SU-DHL-6 (cell line): ENCODE results near the gene PTPRE.

Source experiments
- H2AFZ ChIP-seq: fragments of 200-600 bp; sonication (generic); 2 replicates; pipeline ENCODE4 v1.6.1; 2014; ENCODE audit warnings: low read depth, mild to moderate bottlenecking, moderate library complexity, mixed read lengths, antibody characterized with exemption, low read length; ENCODE audit not compliant: severe bottlenecking
- H3F3A ChIP-seq: fragments of 200-600 bp; shearing (Covaris generic); 2 replicates; pipeline ENCODE4 v1.6.0; 2016; ENCODE audit warnings: antibody characterized with exemption, mild to moderate bottlenecking; ENCODE audit not compliant: insufficient read depth
- H3K27ac ChIP-seq: fragments of 200-600 bp; sonication (generic); 2 replicates; pipeline ENCODE4 v1.5.1; 2016; ENCODE audit warnings: low read depth, mild to moderate bottlenecking, low read length, moderate library complexity, mixed read lengths
- H3K27me3 ChIP-seq: fragments of 200-600 bp; sonication (generic), shearing (Covaris generic); 2 replicates; pipeline ENCODE4 v1.6.0; 2014; ENCODE audit warnings: mild to moderate bottlenecking, low read length
- H3K36me3 ChIP-seq: fragments of 200-600 bp; sonication (generic); 2 replicates; pipeline ENCODE4 v1.6.1; 2014; ENCODE audit warnings: mild to moderate bottlenecking, low read length, mixed read lengths
- H3K4me2 ChIP-seq: fragments of 300-600, 200-600 bp; shearing (Covaris generic), sonication (generic); 2 replicates; pipeline ENCODE4 v1.6.0; 2014; ENCODE audit warnings: low read length, low read depth, mild to moderate bottlenecking; ENCODE audit not compliant: poor library complexity, severe bottlenecking
- H3K4me3 ChIP-seq: fragments of 200-600 bp; sonication (generic); 2 replicates; pipeline ENCODE4 v1.5.1; 2014; ENCODE audit warnings: antibody characterized with exemption, low read length, mild to moderate bottlenecking, mixed read lengths; ENCODE audit not compliant: insufficient read depth, poor library complexity, severe bottlenecking
- H3K79me2 ChIP-seq: fragments of 200-600 bp; sonication (generic); 2 replicates; pipeline ENCODE4 v1.6.1; 2014; ENCODE audit warnings: mild to moderate bottlenecking, low read length, moderate library complexity; ENCODE audit not compliant: insufficient read depth
- H3K9ac ChIP-seq: fragments of 200-600 bp; sonication (generic); 2 replicates; pipeline ENCODE4 v1.7.0; 2014; ENCODE audit warnings: mild to moderate bottlenecking, low read length
- H3K9me2 ChIP-seq: fragments of 200-600 bp; sonication (generic); replicated peaks from 2 replicates; pipeline ENCODE4 v1.6.1; 2014; ENCODE audit warnings: low read length; ENCODE audit not compliant: insufficient read depth
- H3K9me3 ChIP-seq: fragments of 200-600 bp; sonication (generic); 2 replicates; pipeline ENCODE4 v1.6.1; 2014; ENCODE audit warnings: low read length, mixed read lengths; ENCODE audit not compliant: insufficient read depth
- H4K20me1 ChIP-seq: fragments of 200-600 bp; sonication (generic); 2 replicates; pipeline ENCODE4 v1.6.1; 2014; ENCODE audit warnings: low read depth, mild to moderate bottlenecking, antibody characterized with exemption, low read length, moderate library complexity, mixed read lengths
- CTCF ChIP-seq: fragments of 200-600 bp; sonication (generic); IDR thresholded peaks from one replicate; pipeline ENCODE4 v1.5.1; 2017; ENCODE audit warnings: antibody characterized with exemption, mild to moderate bottlenecking, low read length, moderate library complexity; ENCODE audit not compliant: insufficient read depth, poor library complexity, severe bottlenecking
- EZH2phosphoT487 ChIP-seq: fragments of 200-600 bp; sonication (generic), shearing (Covaris generic); conservative IDR thresholded peaks from 2 replicates; pipeline ENCODE4 v1.6.1; 2018; ENCODE audit warnings: mild to moderate bottlenecking, antibody characterized with exemption, low read length, moderate library complexity, mixed read lengths

Gene PTPRE

DNA sequence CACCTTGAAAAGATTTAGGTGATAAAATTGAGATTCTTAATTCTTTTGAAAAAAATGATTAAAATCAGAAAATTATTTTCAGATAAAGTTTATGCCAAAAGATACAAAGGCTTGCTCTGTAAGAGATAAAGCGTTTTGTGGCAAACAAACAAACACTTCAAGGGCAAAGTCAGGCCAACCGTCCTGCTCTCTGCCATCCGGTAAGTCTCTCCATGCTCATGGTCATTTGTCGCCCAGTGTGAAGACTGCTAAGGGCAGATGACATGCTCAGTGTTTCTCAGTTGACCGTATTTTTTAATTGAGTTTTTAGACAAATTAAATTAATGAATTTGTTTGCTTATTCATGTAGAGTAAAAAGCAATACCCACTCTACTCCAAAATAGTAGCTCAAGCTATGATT, 60.0 kb downstream of the PTPRE start:
- no peak overlapping the region for H3K4me3 ChIP-seq
- H3K79me2 ChIP-seq, result no peaks in the 10 kb centered on the region
- no peaks in the 10 kb centered on the region for H3F3A ChIP-seq
- no peaks in the 10 kb centered on the region for H3K27me3 ChIP-seq
- H4K20me1 ChIP-seq, result no peaks in the 10 kb centered on the region
- H3K9me3 ChIP-seq, result no peaks in the 10 kb centered on the region
- H3K4me2 ChIP-seq, result no peak overlapping the region
- no peak overlapping the region for H3K9ac ChIP-seq
- H3K36me3 ChIP-seq, result no peaks in the 10 kb centered on the region
- no peak overlapping the region for H3K27ac ChIP-seq
- no peak for TF ChIP-seq CTCF
- no peak for TF ChIP-seq EZH2phosphoT487
- H3K9me2 ChIP-seq, result no peaks in the 10 kb centered on the region
- H2AFZ ChIP-seq, result no peak overlapping the region

GRCh38 chr10:127968027-127968441, 61.1 kb downstream of the PTPRE start:
- no peaks in the 10 kb centered on the region for H3F3A ChIP-seq
- TF ChIP-seq CTCF, result no peak
- TF ChIP-seq EZH2phosphoT487, result no peak
- no peak overlapping the region for H3K9ac ChIP-seq
- H3K4me3 ChIP-seq, result no peak overlapping the region
- no peaks in the 10 kb centered on the region for H3K36me3 ChIP-seq
- no peaks in the 10 kb centered on the region for H3K79me2 ChIP-seq
- no peaks in the 10 kb centered on the region for H3K9me2 ChIP-seq
- no peak overlapping the region for H2AFZ ChIP-seq
- H3K9me3 ChIP-seq, result no peaks in the 10 kb centered on the region
- no peak overlapping the region for H3K4me2 ChIP-seq
- H4K20me1 ChIP-seq, result no peaks in the 10 kb centered on the region
- H3K27ac ChIP-seq, result no peak overlapping the region
- no peaks in the 10 kb centered on the region for H3K27me3 ChIP-seq

DNA sequence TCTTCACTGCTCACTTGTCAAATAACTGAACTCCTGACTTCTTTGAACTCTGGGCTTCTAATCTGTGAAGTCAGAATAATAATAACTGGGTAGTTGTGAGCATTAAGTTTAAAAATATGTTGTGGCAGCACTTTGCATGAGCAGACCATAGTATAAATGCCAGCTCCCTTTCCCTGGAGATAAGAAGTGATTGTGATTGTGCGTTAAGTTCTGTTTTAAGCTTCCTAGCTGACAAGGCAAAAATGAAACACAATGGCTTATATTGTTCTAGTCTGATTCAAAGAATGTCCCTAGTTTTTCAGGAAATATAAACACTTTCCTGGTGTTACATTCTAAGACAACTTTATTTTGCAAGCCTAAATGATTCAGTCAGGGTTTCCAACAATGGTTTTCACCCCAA, 61.8 kb downstream of the PTPRE start:
- no peak overlapping the region for H3K4me3 ChIP-seq

More for the DNA sequence above, 61.8 kb downstream of the PTPRE start:
- Histone ChIP-seq H3K9ac (no peak overlapping the region), H3K27ac (no peak overlapping the region), H3K79me2 (no peaks in the 10 kb centered on the region), H4K20me1 (no peaks in the 10 kb centered on the region), H3F3A (no peaks in the 10 kb centered on the region), H3K9me2 (no peaks in the 10 kb centered on the region), H3K4me2 (no peak overlapping the region), H3K9me3 (no peaks in the 10 kb centered on the region), H3K36me3 (no peaks in the 10 kb centered on the region), H2AFZ (no peak overlapping the region), H3K27me3 (no peaks in the 10 kb centered on the region)
- TF ChIP-seq EZH2phosphoT487 (no peak), CTCF (no peak)
